AG10803 (cell line): ENCODE results near the gene ABCD3.

Experiments used
- DNase-seq: peaks from one replicate; pipeline ENCODE4 v3.0.0; 2010; ENCODE audit warnings: low read depth
- H3K4me3 ChIP-seq: 2 replicates; pipeline ENCODE4 v1.5.1; 2011; ENCODE audit warnings: mild to moderate bottlenecking, low read length, control low read depth
- CTCF ChIP-seq: conservative IDR thresholded peaks from 2 replicates; pipeline ENCODE4 v1.5.1; 2011; ENCODE audit warnings: mild to moderate bottlenecking, low read length, control low read depth, inconsistent platforms

Gene ABCD3

GRCh38 chr1:94481473-94481933 is 63.3 kb downstream of the ABCD3 start:
- DNase-seq = peak; percentile 71
- H3K4me3 ChIP-seq = no peak overlapping the region
- TF ChIP-seq CTCF = peak; percentile 94

DNA sequence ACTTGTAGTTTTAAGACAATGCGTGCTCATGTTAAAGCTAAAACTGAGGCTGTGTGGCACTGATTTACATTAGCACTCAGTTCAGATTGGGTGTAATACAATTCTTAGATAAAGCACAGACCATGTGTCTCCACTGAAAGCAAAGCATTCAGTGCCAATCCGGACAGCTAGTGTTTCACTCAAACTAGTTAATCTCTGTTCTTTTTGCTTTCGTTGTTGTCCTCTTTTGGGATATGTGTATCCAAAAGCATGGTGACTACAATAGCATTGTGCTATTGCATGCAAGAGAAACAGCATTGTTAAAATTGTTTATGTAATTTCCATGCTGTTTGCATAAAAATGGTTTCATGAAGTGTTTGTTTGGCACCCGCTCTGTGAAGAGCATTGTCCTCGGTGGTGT is 68.8 kb downstream of the ABCD3 start:
- TF ChIP-seq CTCF = no peak
- no peak for DNase-seq
- no peak overlapping the region for H3K4me3 ChIP-seq

GRCh38 chr1:94490556-94490955 is 72.4 kb downstream of the ABCD3 start:
- no peak for DNase-seq
- H3K4me3 ChIP-seq = no peak overlapping the region
- TF ChIP-seq CTCF = no peak

DNA sequence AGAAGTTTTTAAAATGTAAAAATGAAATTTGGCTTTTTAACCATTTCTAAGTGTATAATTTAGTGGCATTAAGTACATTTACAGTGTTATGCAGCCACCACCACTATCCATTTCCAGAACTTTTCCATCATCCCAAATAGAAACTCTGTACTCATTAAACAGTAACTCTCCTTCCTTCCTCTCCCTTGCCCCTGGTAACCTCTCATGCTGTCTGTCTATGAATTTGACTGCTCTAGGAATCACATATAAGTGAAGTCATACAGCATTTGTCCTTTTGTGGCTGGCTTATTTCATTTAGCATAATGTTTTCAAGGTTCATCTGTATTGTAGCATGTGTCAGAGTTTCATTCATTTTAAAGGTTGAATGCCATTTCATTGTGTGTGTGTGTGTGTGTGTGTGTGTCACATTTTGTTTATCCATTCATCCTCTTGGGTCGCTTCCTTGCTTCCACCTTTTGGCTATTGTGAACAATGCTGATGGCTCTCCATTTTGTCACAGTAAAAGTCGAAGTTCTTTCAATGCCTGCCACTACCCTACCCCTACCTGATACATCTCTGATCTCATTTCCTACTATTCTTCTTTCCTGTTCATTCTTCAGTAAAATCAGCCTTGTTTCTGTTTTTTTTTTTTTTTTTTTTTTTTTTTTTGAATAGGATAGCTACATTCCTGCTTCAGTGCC is 78.0 kb downstream of the ABCD3 start:
- H3K4me3 ChIP-seq = no peak overlapping the region
- no peak for DNase-seq
- no peak for TF ChIP-seq CTCF

- no peak for DNase-seq
- no peak overlapping the region for H3K4me3 ChIP-seq
- no peak for TF ChIP-seq CTCF
These were observed 83.2 kb downstream of the ABCD3 start for GRCh38 chr1:94501426-94501825.

- no peak overlapping the region for H3K4me3 ChIP-seq
- TF ChIP-seq CTCF = no peak
- DNase-seq = no peak
These were observed 83.7 kb downstream of the ABCD3 start for GRCh38 chr1:94501935-94502334.

- DNase-seq = no peak
- H3K4me3 ChIP-seq = no peak overlapping the region
- no peak for TF ChIP-seq CTCF
These were observed 85.0 kb downstream of the ABCD3 start for GRCh38 chr1:94503153-94503552.
